ENCODE results near the gene ABCA7.

Gene ABCA7

DNA sequence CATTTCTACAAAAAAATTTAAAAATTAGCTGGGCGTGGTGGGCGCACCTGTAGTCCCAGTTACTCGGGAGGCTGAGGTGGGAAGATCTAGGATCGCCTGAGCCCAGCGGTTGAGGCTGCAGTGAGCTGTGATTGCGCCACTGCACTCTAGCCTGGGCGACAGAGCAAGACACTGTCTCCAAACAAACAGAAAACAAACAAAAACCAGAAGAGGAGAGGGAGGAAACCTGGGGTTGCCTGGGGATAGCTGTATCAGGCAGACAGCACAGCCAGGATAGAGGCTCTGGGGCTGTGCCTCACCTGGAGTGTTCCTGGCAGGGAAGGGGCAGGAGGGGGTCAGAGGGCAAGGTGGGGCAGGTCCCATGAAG, 57.9 kb downstream of the ABCA7 start:
- 0 out of 2 replicates have a peak, but pooled peaks cover 3% of the 10 kb centered on the region for H3F3A ChIP-seq (ENCODE audit: insufficient read depth)
- no peaks in the 10 kb centered on the region for H3K27me3 ChIP-seq (ENCODE audit: low read length)
- peaks cover 23% of the 10 kb centered on the region for H3K79me2 ChIP-seq (ENCODE audit: insufficient read depth, low read length)
- H4K20me1 ChIP-seq (ENCODE audit: low read depth, low read length): no peaks in the 10 kb centered on the region
- TF ChIP-seq EZH2phosphoT487 (conservative IDR thresholded peaks at IDR 0.05; ENCODE audit: low read length) (no peak), CTCF (IDR thresholded peaks at IDR 0.05; ENCODE audit: insufficient read depth, low read length, poor library complexity, severe bottlenecking) (no peak)
- H2AFZ ChIP-seq (ENCODE audit: low read depth, low read length, severe bottlenecking): no peak overlapping the region
- H3K4me2 ChIP-seq (ENCODE audit: low read depth, low read length, poor library complexity, severe bottlenecking): no peak overlapping the region
- no peak overlapping the region for H3K4me3 ChIP-seq (ENCODE audit: insufficient read depth, low read length, poor library complexity, severe bottlenecking)
- H3K36me3 ChIP-seq (ENCODE audit: low read length): no peaks in the 10 kb centered on the region
- no peaks in the 10 kb centered on the region for H3K9me2 ChIP-seq (replicated peaks; ENCODE audit: insufficient read depth, low read length)
- H3K9ac ChIP-seq (ENCODE audit: low read length): no peak overlapping the region
- no peak overlapping the region for H3K27ac ChIP-seq (ENCODE audit: low read depth, low read length)
- no peaks in the 10 kb centered on the region for H3K9me3 ChIP-seq (ENCODE audit: insufficient read depth, low read length)

GRCh38 chr19:1098177-1099051, 58.5 kb downstream of the ABCA7 start:
- no peak overlapping the region for H2AFZ ChIP-seq (ENCODE audit: low read depth, low read length, severe bottlenecking)
- H3K4me3 ChIP-seq (ENCODE audit: insufficient read depth, low read length, poor library complexity, severe bottlenecking): no peak overlapping the region
- TF ChIP-seq CTCF (IDR thresholded peaks at IDR 0.05; ENCODE audit: insufficient read depth, low read length, poor library complexity, severe bottlenecking): no peak
- TF ChIP-seq EZH2phosphoT487 (conservative IDR thresholded peaks at IDR 0.05; ENCODE audit: low read length): no peak
- 0 out of 2 replicates have a peak, but pooled peaks cover 3% of the 10 kb centered on the region for H3F3A ChIP-seq (ENCODE audit: insufficient read depth)
- no peaks in the 10 kb centered on the region for H4K20me1 ChIP-seq (ENCODE audit: low read depth, low read length)
- peaks cover 17% of the 10 kb centered on the region for H3K79me2 ChIP-seq (ENCODE audit: insufficient read depth, low read length)
- H3K27ac ChIP-seq (ENCODE audit: low read depth, low read length): no peak overlapping the region
- H3K4me2 ChIP-seq (ENCODE audit: low read depth, low read length, poor library complexity, severe bottlenecking): no peak overlapping the region
- H3K36me3 ChIP-seq (ENCODE audit: low read length): no peaks in the 10 kb centered on the region
- no peaks in the 10 kb centered on the region for H3K27me3 ChIP-seq (ENCODE audit: low read length)
- no peaks in the 10 kb centered on the region for H3K9me2 ChIP-seq (replicated peaks; ENCODE audit: insufficient read depth, low read length)
- no peak overlapping the region for H3K9ac ChIP-seq (ENCODE audit: low read length)
- H3K9me3 ChIP-seq (ENCODE audit: insufficient read depth, low read length): no peaks in the 10 kb centered on the region

DNA sequence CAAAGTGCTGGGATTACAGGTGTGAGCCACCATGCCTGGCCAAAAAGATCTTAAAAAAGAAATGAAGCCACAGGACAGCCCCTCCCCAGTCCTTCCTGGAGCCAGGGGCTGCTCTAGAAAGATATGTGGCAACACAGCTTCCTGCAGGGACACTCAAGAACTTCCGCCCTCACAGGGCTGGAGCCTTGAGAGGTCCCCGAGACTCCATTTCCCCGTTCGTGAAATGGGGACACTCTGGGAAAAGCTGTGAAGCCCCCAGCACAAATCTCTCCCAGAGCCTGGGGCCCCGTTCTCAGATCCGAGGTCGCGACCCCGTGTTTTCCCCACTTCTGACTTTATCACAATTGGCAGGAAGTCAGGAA, 61.4 kb downstream of the ABCA7 start:
- Histone ChIP-seq H3K36me3 (ENCODE audit: low read length) (no peaks in the 10 kb centered on the region), H3K79me2 (ENCODE audit: insufficient read depth, low read length) (no peaks in the 10 kb centered on the region), H3K9ac (ENCODE audit: low read length) (no peak overlapping the region), H4K20me1 (ENCODE audit: low read depth, low read length) (no peaks in the 10 kb centered on the region), H3K4me2 (ENCODE audit: low read depth, low read length, poor library complexity, severe bottlenecking) (no peak overlapping the region), H3K27me3 (ENCODE audit: low read length) (no peaks in the 10 kb centered on the region), H3K9me2 (replicated peaks; ENCODE audit: insufficient read depth, low read length) (no peaks in the 10 kb centered on the region), H3K27ac (ENCODE audit: low read depth, low read length) (no peak overlapping the region), H2AFZ (ENCODE audit: low read depth, low read length, severe bottlenecking) (no peak overlapping the region), H3K9me3 (ENCODE audit: insufficient read depth, low read length) (no peaks in the 10 kb centered on the region), H3F3A (ENCODE audit: insufficient read depth) (0 out of 2 replicates have a peak, but pooled peaks cover 3% of the 10 kb centered on the region), H3K4me3 (ENCODE audit: insufficient read depth, low read length, poor library complexity, severe bottlenecking) (no peak overlapping the region)
- TF ChIP-seq EZH2phosphoT487 (conservative IDR thresholded peaks at IDR 0.05; ENCODE audit: low read length): no peak
- no peak for TF ChIP-seq CTCF (IDR thresholded peaks at IDR 0.05; ENCODE audit: insufficient read depth, low read length, poor library complexity, severe bottlenecking)

Measured in SU-DHL-6 (cell line).